HEK293T (cell line): Measurements from ENCODE around the gene MTIF2.

ENCODE experiments used
- ARNT ChIP-seq: fragments of 450-650 bp; IDR thresholded peaks from 2 replicates; pipeline ENCODE4 v1.6.1; 2017; ENCODE audit warnings: mild to moderate bottlenecking
- BHLHE40 ChIP-seq: fragments of 450-650 bp; IDR thresholded peaks from 2 replicates; pipeline ENCODE4 v1.6.1; 2016; ENCODE audit warnings: mild to moderate bottlenecking, moderate library complexity, borderline replicate concordance
- CTBP1 ChIP-seq: fragments of 450-650 bp; IDR thresholded peaks from 2 replicates; pipeline ENCODE4 v1.6.1; 2016; ENCODE audit warnings: borderline replicate concordance
- FOXA1 ChIP-seq: fragments of 450-650 bp; IDR thresholded peaks from 2 replicates; pipeline ENCODE4 v1.6.1; 2016; ENCODE audit warnings: mild to moderate bottlenecking
- FOXK2 ChIP-seq: fragments of 450-650 bp; IDR thresholded peaks from 2 replicates; pipeline ENCODE4 v1.6.1; 2016; ENCODE audit warnings: mild to moderate bottlenecking
- FOXM1 ChIP-seq: fragments of 450-650 bp; IDR thresholded peaks from 2 replicates; pipeline ENCODE4 v1.6.1; 2017; ENCODE audit warnings: mild to moderate bottlenecking, borderline replicate concordance
- HDGF ChIP-seq: fragments of 450-650 bp; IDR thresholded peaks from 2 replicates; pipeline ENCODE4 v1.6.1; 2017; ENCODE audit warnings: antibody characterized with exemption, borderline replicate concordance
- NFRKB ChIP-seq: fragments of 450-650 bp; IDR thresholded peaks from 2 replicates; pipeline ENCODE4 v1.6.1; 2016; ENCODE audit warnings: mild to moderate bottlenecking, moderate library complexity
- PKNOX1 ChIP-seq: fragments of 450-650 bp; IDR thresholded peaks from 2 replicates; pipeline ENCODE4 v1.6.1; 2016
- SP1 ChIP-seq: fragments of 450-650 bp; IDR thresholded peaks from 2 replicates; pipeline ENCODE4 v1.6.1; 2017
- SUZ12 ChIP-seq: fragments of 450-650 bp; IDR thresholded peaks from 2 replicates; pipeline ENCODE4 v1.6.1; 2016; ENCODE audit warnings: mild to moderate bottlenecking
- TARDBP ChIP-seq: fragments of 450-650 bp; IDR thresholded peaks from 2 replicates; pipeline ENCODE4 v1.6.1; 2016

- TF ChIP-seq SP1 (no peak), SUZ12 (no peak), FOXA1 (no peak), PKNOX1 (no peak), NFRKB (no peak), TARDBP (no peak), BHLHE40 (no peak), FOXM1 (no peak), ARNT (no peak), FOXK2 (no peak), CTBP1 (no peak), HDGF (no peak)
These were observed 33.2 kb upstream of the MTIF2 start for GRCh38 chr2:55302241-55302640.
